Islet precursor cell (in vitro differentiated cells): ENCODE results near the gene MAP3K20.

Source experiments
- DNase-seq: peaks from one replicate; pipeline ENCODE4 v3.0.0-alpha.2; 2018

MAP3K20 gene

GRCh38 chr2:173051463-173052215 is 24.0 kb upstream of the MAP3K20 start:
- DNase-seq: no peak

GRCh38 chr2:173053043-173053699 is 22.5 kb upstream of the MAP3K20 start:
- DNase-seq: no peak

GRCh38 chr2:173054466-173054865 is 21.2 kb upstream of the MAP3K20 start:
- no peak for DNase-seq

GRCh38 chr2:173056705-173057364 is 18.8 kb upstream of the MAP3K20 start:
- no peak for DNase-seq

- no peak for DNase-seq
Observed at GRCh38 chr2:173058097-173058496, 17.5 kb upstream of the MAP3K20 start.

- DNase-seq: no peak
Observed at GRCh38 chr2:173058673-173059072, 17.0 kb upstream of the MAP3K20 start.

- DNase-seq: no peak
Observed at GRCh38 chr2:173059292-173059691, 16.4 kb upstream of the MAP3K20 start.

GRCh38 chr2:173059971-173060461 is 15.6 kb upstream of the MAP3K20 start:
- DNase-seq: no peak

- DNase-seq: no peak
Observed at GRCh38 chr2:173062801-173063200, 12.8 kb upstream of the MAP3K20 start.

- no peak for DNase-seq
Observed at GRCh38 chr2:173064151-173064805, 11.4 kb upstream of the MAP3K20 start.

- DNase-seq: no peak
Observed at GRCh38 chr2:173066887-173067676, 8.6 kb upstream of the MAP3K20 start.

GRCh38 chr2:173075056-173075780 is 428 bp upstream of the MAP3K20 start:
- no peak for DNase-seq

GRCh38 chr2:173076581-173077345 is 1.1 kb downstream of the MAP3K20 start:
- peak; percentile 65 for DNase-seq

- no peak for DNase-seq
Observed at GRCh38 chr2:173077506-173078177, 2.0 kb downstream of the MAP3K20 start.

- no peak for DNase-seq
Observed at GRCh38 chr2:173079141-173079540, 3.5 kb downstream of the MAP3K20 start.

- DNase-seq: no peak
Observed at GRCh38 chr2:173079973-173080860, 4.6 kb downstream of the MAP3K20 start.

- DNase-seq: no peak
Observed at GRCh38 chr2:173086518-173087213, 11.0 kb downstream of the MAP3K20 start.

GRCh38 chr2:173087214-173087581 is 11.6 kb downstream of the MAP3K20 start:
- DNase-seq: no peak
